H1 (cell line): Measurements from ENCODE around the gene UBALD1. TPM values are rescaled to one million over a fixed set of nuclear protein-coding genes. Genes with fewer than 3 reads are reported as not detected.

Experiments
- CEBPB ChIP-seq: IDR thresholded peaks from 2 replicates; pipeline ENCODE4 v1.6.1; 2012; ENCODE audit warnings: low read depth, low read length
- CTBP2 ChIP-seq: IDR thresholded peaks from 2 replicates; pipeline ENCODE4 v1.7.0; 2011; ENCODE audit warnings: borderline replicate concordance, mild to moderate bottlenecking, moderate library complexity, mixed read lengths, low read length; ENCODE audit not compliant: insufficient read depth, insufficient read length
- EP300 ChIP-seq, 2 experiments: IDR thresholded peaks; 1 replicate in 1 of 2; 2 replicates in 1 of 2; pipeline ENCODE4 v1.6.1; 2011 to 2012; ENCODE audit warnings: low read depth in 2 of 2, low read length in 2 of 2, mild to moderate bottlenecking in 2 of 2, borderline replicate concordance in 1 of 2, inconsistent platforms in 1 of 2, moderate library complexity in 1 of 2
- SIN3A ChIP-seq, 2 experiments: IDR thresholded peaks in 1 of 2; conservative IDR thresholded peaks in 1 of 2; 2 replicates each; pipeline ENCODE4 v1.6.1; 2011 to 2012; ENCODE audit warnings: low read length in 2 of 2, improper control_type of control experiment in 1 of 2, low read depth in 1 of 2, mild to moderate bottlenecking in 1 of 2
- SP1 ChIP-seq: IDR thresholded peaks from 2 replicates; pipeline ENCODE4 v1.6.1; 2011; ENCODE audit warnings: low read depth, low read length
- ZNF274 ChIP-seq: IDR thresholded peaks from 2 replicates; pipeline ENCODE4 v1.7.0; 2012; ENCODE audit warnings: low read length, borderline replicate concordance; ENCODE audit errors: extremely low read depth
- polyA plus RNA-seq, 7 experiments: library from polyadenylated mRNA; depleted of rRNA in 3 of 7; stranded (reverse) in 5 of 7; unstranded in 2 of 7; fragments of >200 nt in 5 of 7; fragments of 200-250 nt in 2 of 7; gene quantifications; 1 replicate in 5 of 7; 2 replicates in 1 of 7; 4 replicates in 1 of 7; pipeline versions ENCODE4 v1.2.1 to v1.2.3, GENCODE V29; 2011 to 2013; ENCODE audit warnings: missing spikeins in 2 of 7, mixed read lengths in 2 of 7
- total RNA-seq: library from RNA; stranded (reverse); fragmentation: NEBNext Ultra II Directional; extraction: Animal tissue kit (Norgen Biotek cat#: 25700); gene quantifications from 2 replicates; pipeline ENCODE4 v1.2.1, GENCODE V29; 2021
- TF ChIP-seq, protein P1 (sequence below): IDR thresholded peaks from 2 replicates; pipeline ENCODE4 v1.6.1; 2012; ENCODE audit warnings: inconsistent platforms
- TF ChIP-seq, protein P2 (sequence below): fragments of 300-600 bp; sonication (generic); IDR thresholded peaks from 2 replicates; pipeline ENCODE4 v1.7.1; 2012; ENCODE audit warnings: low read length, moderate library complexity, mild to moderate bottlenecking, inconsistent platforms; ENCODE audit not compliant: insufficient replicate concordance

Gene UBALD1
- total and polyA plus RNA-seq, 2 of the 8 experiments (the other 6 are each of a cell fraction or from before 2014, with no cell fraction given), result 28.6 to 62.0 TPM

DNA sequence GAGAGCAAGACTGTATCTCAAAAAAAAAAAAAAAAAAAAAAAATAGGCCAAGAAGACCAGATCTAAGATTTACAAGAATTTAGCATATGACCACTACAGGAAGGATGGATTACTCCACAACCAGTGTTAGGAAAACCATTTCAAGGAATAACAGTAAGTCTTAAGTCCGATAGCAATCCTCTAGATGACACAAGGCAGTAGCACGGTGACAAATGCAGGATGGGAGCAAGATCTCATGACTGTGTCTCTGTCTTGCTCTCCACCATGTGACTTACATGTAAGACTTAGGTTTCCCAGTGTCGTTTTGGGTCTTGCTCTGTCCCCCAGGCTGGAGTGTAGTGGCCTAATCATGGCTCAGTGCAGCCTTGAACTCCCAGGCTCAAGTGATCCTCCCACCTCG lies 30.8 kb downstream of the UBALD1 start (continued):
- TF ChIP-seq, protein P1, sequence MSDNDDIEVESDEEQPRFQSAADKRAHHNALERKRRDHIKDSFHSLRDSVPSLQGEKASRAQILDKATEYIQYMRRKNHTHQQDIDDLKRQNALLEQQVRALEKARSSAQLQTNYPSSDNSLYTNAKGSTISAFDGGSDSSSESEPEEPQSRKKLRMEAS, result no peak
- TF ChIP-seq SIN3A (conservative IDR thresholded peaks at IDR 0.05 in 1 of 2, IDR thresholded peaks at IDR 0.05 in 1 of 2; ENCODE audit: low read depth in 1 of 2, low read length in 2 of 2) (no peak), CTBP2 (no peak), CEBPB (no peak), SP1 (no peak), EP300 (IDR thresholded peaks at IDR 0.05; ENCODE audit: borderline replicate concordance in 1 of 2, low read depth in 2 of 2, low read length in 2 of 2) (no peak), ZNF274 (no peak)
- TF ChIP-seq, protein P2, sequence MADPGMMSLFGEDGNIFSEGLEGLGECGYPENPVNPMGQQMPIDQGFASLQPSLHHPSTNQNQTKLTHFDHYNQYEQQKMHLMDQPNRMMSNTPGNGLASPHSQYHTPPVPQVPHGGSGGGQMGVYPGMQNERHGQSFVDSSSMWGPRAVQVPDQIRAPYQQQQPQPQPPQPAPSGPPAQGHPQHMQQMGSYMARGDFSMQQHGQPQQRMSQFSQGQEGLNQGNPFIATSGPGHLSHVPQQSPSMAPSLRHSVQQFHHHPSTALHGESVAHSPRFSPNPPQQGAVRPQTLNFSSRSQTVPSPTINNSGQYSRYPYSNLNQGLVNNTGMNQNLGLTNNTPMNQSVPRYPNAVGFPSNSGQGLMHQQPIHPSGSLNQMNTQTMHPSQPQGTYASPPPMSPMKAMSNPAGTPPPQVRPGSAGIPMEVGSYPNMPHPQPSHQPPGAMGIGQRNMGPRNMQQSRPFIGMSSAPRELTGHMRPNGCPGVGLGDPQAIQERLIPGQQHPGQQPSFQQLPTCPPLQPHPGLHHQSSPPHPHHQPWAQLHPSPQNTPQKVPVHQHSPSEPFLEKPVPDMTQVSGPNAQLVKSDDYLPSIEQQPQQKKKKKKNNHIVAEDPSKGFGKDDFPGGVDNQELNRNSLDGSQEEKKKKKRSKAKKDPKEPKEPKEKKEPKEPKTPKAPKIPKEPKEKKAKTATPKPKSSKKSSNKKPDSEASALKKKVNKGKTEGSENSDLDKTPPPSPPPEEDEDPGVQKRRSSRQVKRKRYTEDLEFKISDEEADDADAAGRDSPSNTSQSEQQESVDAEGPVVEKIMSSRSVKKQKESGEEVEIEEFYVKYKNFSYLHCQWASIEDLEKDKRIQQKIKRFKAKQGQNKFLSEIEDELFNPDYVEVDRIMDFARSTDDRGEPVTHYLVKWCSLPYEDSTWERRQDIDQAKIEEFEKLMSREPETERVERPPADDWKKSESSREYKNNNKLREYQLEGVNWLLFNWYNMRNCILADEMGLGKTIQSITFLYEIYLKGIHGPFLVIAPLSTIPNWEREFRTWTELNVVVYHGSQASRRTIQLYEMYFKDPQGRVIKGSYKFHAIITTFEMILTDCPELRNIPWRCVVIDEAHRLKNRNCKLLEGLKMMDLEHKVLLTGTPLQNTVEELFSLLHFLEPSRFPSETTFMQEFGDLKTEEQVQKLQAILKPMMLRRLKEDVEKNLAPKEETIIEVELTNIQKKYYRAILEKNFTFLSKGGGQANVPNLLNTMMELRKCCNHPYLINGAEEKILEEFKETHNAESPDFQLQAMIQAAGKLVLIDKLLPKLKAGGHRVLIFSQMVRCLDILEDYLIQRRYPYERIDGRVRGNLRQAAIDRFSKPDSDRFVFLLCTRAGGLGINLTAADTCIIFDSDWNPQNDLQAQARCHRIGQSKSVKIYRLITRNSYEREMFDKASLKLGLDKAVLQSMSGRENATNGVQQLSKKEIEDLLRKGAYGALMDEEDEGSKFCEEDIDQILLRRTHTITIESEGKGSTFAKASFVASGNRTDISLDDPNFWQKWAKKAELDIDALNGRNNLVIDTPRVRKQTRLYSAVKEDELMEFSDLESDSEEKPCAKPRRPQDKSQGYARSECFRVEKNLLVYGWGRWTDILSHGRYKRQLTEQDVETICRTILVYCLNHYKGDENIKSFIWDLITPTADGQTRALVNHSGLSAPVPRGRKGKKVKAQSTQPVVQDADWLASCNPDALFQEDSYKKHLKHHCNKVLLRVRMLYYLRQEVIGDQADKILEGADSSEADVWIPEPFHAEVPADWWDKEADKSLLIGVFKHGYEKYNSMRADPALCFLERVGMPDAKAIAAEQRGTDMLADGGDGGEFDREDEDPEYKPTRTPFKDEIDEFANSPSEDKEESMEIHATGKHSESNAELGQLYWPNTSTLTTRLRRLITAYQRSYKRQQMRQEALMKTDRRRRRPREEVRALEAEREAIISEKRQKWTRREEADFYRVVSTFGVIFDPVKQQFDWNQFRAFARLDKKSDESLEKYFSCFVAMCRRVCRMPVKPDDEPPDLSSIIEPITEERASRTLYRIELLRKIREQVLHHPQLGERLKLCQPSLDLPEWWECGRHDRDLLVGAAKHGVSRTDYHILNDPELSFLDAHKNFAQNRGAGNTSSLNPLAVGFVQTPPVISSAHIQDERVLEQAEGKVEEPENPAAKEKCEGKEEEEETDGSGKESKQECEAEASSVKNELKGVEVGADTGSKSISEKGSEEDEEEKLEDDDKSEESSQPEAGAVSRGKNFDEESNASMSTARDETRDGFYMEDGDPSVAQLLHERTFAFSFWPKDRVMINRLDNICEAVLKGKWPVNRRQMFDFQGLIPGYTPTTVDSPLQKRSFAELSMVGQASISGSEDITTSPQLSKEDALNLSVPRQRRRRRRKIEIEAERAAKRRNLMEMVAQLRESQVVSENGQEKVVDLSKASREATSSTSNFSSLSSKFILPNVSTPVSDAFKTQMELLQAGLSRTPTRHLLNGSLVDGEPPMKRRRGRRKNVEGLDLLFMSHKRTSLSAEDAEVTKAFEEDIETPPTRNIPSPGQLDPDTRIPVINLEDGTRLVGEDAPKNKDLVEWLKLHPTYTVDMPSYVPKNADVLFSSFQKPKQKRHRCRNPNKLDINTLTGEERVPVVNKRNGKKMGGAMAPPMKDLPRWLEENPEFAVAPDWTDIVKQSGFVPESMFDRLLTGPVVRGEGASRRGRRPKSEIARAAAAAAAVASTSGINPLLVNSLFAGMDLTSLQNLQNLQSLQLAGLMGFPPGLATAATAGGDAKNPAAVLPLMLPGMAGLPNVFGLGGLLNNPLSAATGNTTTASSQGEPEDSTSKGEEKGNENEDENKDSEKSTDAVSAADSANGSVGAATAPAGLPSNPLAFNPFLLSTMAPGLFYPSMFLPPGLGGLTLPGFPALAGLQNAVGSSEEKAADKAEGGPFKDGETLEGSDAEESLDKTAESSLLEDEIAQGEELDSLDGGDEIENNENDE, result no peak
